Lung (tissue), 12 donors: Measurements from ENCODE around the gene NACC2. TPM values are rescaled to one million over a fixed set of nuclear protein-coding genes. Genes with fewer than 3 reads are reported as not detected.
A peak's percentile ranks its signal among the peaks of the same experiment; 100 is the strongest.
"Not testable (repeated sequence)": the region's sequence is repeated elsewhere in the genome, so short reads cannot be mapped to it uniquely, and the experiment has no call there.

Source experiments
- ATAC-seq: fragments of 200-7000 bp; cut with Tn5 transposase; one replicate; pipeline ENCODE4 v1.9.1; 2020; ENCODE audit warnings: moderate number of reproducible peaks; ENCODE audit not compliant: insufficient read depth, low FRiP score
- DNase-seq, 3 donors: peaks; one replicate each; pipeline ENCODE4 v3.0.0-alpha.2; 2013 to 2017
- H3K27ac ChIP-seq, 2 donors: one replicate each; pipeline ENCODE4 v1.5.1; 2013; ENCODE audit warnings: mild to moderate bottlenecking in 2 of 2, moderate library complexity in 2 of 2, control low read depth in 1 of 2, inconsistent platforms in 1 of 2, low read depth in 1 of 2, low read length in 1 of 2
- H3K27me3 ChIP-seq, 3 donors: one replicate each; pipeline ENCODE4 v1.5.1; 2013; ENCODE audit warnings: low read length in 2 of 3; ENCODE audit not compliant: control insufficient read depth in 3 of 3, insufficient read depth in 3 of 3
- H3K36me3 ChIP-seq, 4 donors: one replicate each; pipeline ENCODE4 v1.5.1; 2013; ENCODE audit warnings: low read length in 4 of 4, mild to moderate bottlenecking in 1 of 4, moderate library complexity in 1 of 4; ENCODE audit not compliant: control insufficient read depth in 4 of 4, insufficient read depth in 4 of 4
- H3K4me1 ChIP-seq, 5 donors: one replicate each; pipeline ENCODE4 v1.5.1; 2013; ENCODE audit warnings: low read length in 5 of 5, mild to moderate bottlenecking in 2 of 5, moderate library complexity in 1 of 5; ENCODE audit not compliant: control insufficient read depth in 5 of 5, insufficient read depth in 5 of 5
- H3K4me3 ChIP-seq: one replicate; pipeline ENCODE4 v1.5.1; 2013; ENCODE audit warnings: mild to moderate bottlenecking, control low read depth, moderate library complexity
- H3K9ac ChIP-seq, 2 donors: one replicate each; pipeline ENCODE4 v1.5.1; 2013; ENCODE audit warnings: low read length in 2 of 2, control low read depth in 1 of 2; ENCODE audit not compliant: insufficient read depth in 1 of 2
- H3K9me3 ChIP-seq, 4 donors: one replicate each; pipeline ENCODE4 v1.5.1; 2013; ENCODE audit warnings: low read length in 3 of 4, mild to moderate bottlenecking in 1 of 4, moderate library complexity in 1 of 4; ENCODE audit not compliant: control insufficient read depth in 4 of 4, insufficient read depth in 3 of 4
- WGBS, 2 donors: extraction: QIAGEN DNeasy Blood & Tissue Kit; methylation state at CpG; one replicate each; pipeline ENCODE4 v1.1.7; 2013; 5-methylcytosine and 5-hydroxymethylcytosine counted together
- polyA plus RNA-seq, 2 donors: library from polyadenylated mRNA; stranded (reverse); fragments of 200-250 nt; gene quantifications; one replicate each; pipeline ENCODE4 v1.2.1, GENCODE V29; 2013
- total RNA-seq, 2 donors: library from RNA; depleted of rRNA in 1 of 2; stranded (reverse); fragments of >200 nt in 1 of 2; gene quantifications; one replicate each; pipeline ENCODE4 v1.2.1, GENCODE V29; 2014 to 2021
- TF ChIP-seq, protein P1 (sequence below): IDR thresholded peaks from 2 replicates; pipeline ENCODE4 v1.5.1; 2012; ENCODE audit warnings: mild to moderate bottlenecking; ENCODE audit errors: control extremely low read depth, extremely low read depth
- donor health status: control.
- donor health status: control.
- donor health status: Bipolar disorder and iron deficiency.
- donor health status: healthy.
- donor health status: DM: yes; HTN: yes; CAD: no.

The NACC2 gene
- total and polyA plus RNA-seq, 4 donors, result 5.9 to 32.7 (median 10.5) TPM

DNA sequence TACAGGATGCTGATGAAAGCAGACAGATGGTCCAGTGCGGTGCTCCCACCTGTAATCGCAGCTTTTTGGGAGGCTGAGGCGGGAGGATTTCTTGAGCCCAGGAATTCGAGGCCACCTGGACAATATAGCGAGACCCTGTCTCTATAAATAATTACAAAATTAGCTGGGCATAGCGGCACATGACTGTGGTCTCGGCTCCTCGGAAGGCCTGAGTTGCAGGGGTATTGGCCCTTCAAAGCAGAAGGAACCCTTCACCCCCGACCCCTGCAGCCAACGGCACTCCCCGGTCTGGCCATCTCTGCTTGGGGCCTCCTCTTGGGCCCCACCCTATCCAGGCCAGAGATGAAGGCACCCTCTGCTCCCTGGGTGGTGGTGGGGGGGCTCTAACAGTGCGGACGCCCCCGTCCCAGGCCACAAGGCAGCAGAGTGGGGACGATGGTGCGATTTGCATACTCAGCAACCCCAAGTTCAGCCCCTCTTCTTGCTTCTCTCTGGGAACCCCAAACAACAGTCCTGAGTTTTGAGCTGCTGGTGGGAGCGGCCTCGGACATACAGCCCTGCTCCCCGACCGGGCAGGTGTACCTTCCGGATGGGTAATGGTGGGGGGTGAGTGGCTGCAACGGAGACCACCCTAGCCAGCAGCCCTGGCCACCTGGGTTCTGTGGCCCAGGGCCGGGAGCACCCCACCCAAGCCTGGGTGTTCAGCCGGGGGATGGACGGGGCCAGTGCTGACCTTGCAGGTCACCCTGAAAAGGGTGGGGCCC lies 50.7 kb downstream of the NACC2 start:
- WGBS, 2 donors, result 94 to 95% methylated on average over 25 of the region's 25 CpGs
- H3K4me3 ChIP-seq, result no peak overlapping the region
- DNase-seq, result no peak
- no peak for ATAC-seq
- peaks cover 0 to 20% (median 2%) of the 10 kb centered on the region in 4 donors for H3K36me3 ChIP-seq
- H3K9ac ChIP-seq, result no peak overlapping the region
- no peaks in the 10 kb centered on the region for H3K27me3 ChIP-seq
- peak overlapping the region in 1 of 2 donors; percentile 3 for H3K27ac ChIP-seq
- TF ChIP-seq, protein P1, sequence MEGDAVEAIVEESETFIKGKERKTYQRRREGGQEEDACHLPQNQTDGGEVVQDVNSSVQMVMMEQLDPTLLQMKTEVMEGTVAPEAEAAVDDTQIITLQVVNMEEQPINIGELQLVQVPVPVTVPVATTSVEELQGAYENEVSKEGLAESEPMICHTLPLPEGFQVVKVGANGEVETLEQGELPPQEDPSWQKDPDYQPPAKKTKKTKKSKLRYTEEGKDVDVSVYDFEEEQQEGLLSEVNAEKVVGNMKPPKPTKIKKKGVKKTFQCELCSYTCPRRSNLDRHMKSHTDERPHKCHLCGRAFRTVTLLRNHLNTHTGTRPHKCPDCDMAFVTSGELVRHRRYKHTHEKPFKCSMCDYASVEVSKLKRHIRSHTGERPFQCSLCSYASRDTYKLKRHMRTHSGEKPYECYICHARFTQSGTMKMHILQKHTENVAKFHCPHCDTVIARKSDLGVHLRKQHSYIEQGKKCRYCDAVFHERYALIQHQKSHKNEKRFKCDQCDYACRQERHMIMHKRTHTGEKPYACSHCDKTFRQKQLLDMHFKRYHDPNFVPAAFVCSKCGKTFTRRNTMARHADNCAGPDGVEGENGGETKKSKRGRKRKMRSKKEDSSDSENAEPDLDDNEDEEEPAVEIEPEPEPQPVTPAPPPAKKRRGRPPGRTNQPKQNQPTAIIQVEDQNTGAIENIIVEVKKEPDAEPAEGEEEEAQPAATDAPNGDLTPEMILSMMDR, result no peak
- peaks cover 0 to 4% (median 0%) of the 10 kb centered on the region in 4 donors for H3K9me3 ChIP-seq
- H3K4me1 ChIP-seq, result peaks cover 0 to 6% (median 0%) of the 10 kb centered on the region in 5 donors

DNA sequence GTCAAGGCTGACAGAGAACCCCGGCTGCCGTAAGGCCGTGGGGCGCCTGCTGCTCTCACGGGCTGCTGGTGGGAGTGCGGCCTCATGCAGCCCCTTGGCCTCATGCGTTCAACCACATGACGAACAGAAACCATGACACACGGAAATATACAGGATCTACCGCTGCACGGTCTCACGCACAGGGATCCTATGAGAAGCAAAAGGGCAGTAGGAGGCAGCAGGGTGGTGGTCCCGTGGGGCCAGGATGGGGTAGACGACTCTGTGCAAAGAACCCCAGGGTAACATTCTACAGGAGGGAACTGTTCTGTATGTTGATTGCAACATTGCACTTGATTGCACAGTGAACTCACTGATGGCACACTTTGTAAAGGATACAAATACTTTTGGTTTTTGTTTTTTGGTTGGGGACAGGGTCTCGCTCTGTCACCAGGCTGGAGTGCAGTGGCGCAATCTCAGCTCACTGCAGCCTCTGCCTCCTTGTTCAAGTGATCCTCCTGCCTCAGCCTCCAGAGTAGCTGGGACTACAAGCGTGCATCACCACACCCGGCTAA lies 51.6 kb downstream of the NACC2 start:
- Histone ChIP-seq H3K9me3 (peaks cover 0 to 7% (median 2%) of the 10 kb centered on the region in 4 donors), H3K27me3 (no peaks in the 10 kb centered on the region), H3K9ac (no peak overlapping the region), H3K27ac (no peak overlapping the region), H3K4me3 (no peak overlapping the region), H3K36me3 (peaks cover 0 to 12% (median 0%) of the 10 kb centered on the region in 4 donors), H3K4me1 (peaks cover 0 to 6% (median 0%) of the 10 kb centered on the region in 5 donors)
- WGBS, 2 donors, result 69 to 85% methylated on average over 18 of the region's 18 CpGs
- TF ChIP-seq, protein P1, result no peak
- no peak for DNase-seq
- ATAC-seq, result no peak

DNA sequence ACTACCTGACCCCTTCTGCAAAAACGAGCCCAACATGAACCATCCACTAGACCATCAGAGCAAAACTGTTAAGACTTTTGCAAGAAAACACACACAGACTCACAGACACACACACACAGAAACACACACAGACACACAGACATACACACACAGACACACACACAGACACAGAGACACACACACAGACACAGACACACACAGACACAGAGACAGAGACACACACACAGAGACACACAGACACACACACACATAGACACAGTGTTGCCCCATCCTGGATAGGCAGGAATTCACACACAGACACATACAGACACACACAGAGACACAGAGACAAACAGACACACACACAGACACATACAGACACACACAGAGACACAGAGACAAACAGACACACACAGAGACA lies 52.5 kb downstream of the NACC2 start:
- TF ChIP-seq, protein P1, result no peak
- H3K36me3 ChIP-seq, result peaks cover 0 to 7% (median 2%) of the 10 kb centered on the region in 4 donors
- ATAC-seq (no peak), DNase-seq (no peak)
- H3K9me3 ChIP-seq, result peaks cover 0 to 11% (median 2%) of the 10 kb centered on the region in 4 donors
- WGBS, 2 donors, result 21 to 50% methylated on average over 1 of the region's 1 CpG
- H3K9ac ChIP-seq, result no peak overlapping the region
- peaks cover 0 to 6% (median 0%) of the 10 kb centered on the region in 5 donors for H3K4me1 ChIP-seq
- peak overlapping the region in 1 of 2 donors; percentile 71 for H3K27ac ChIP-seq
- H3K27me3 ChIP-seq, result no peaks in the 10 kb centered on the region
- no peak overlapping the region for H3K4me3 ChIP-seq

DNA sequence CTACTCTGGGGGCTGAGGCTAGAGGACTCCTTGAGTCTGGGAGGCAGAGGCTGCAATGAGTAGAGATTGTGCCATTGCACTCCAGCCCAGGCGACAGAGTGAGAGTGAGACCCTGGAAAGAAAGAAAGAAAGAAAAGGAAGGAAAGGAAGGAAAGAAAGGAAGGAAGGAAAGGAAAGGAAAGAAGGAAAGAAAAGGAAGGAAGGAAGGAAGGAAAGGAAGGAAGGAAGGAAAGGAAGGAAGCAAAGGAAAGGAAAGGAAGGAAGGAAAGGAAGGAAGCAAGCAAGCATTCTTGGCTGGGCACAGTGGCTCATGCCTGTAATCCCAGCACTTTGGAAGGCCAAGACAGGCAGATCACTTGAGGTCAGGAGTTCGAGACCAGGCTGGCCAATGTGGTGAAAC lies 54.2 kb downstream of the NACC2 start:
- not testable (repeated sequence) for H3K4me3 ChIP-seq, H3K4me1 ChIP-seq, H3K27ac ChIP-seq, H3K36me3 ChIP-seq, H3K27me3 ChIP-seq, H3K9ac ChIP-seq, DNase-seq, ATAC-seq
- H3K9me3 ChIP-seq, result peaks cover 0 to 11% (median 4%) of the 10 kb centered on the region in 4 donors
- 97 to 100% methylated on average over 2 of the region's 2 CpGs for WGBS, 2 donors
